Glutamatergic neuron (in vitro differentiated cells): ENCODE results near the gene KIZ. TPM values are rescaled to one million over a fixed set of nuclear protein-coding genes. Genes with fewer than 3 reads are reported as not detected.

Source experiments
- DNase-seq: peaks from one replicate; pipeline ENCODE4 v3.0.0; 2022
- H3K27ac Mint-ChIP-seq: one replicate; pipeline ENCODE4 v1.8.0; 2020; ENCODE audit warnings: mild to moderate bottlenecking, mixed read lengths, inconsistent platforms; ENCODE audit not compliant: unreplicated experiment
- H3K27me3 Mint-ChIP-seq: one replicate; pipeline ENCODE4 v1.8.0; 2020; ENCODE audit warnings: mild to moderate bottlenecking, moderate library complexity, mixed read lengths, inconsistent platforms; ENCODE audit not compliant: unreplicated experiment
- H3K36me3 Mint-ChIP-seq: one replicate; pipeline ENCODE4 v1.8.0; 2020; ENCODE audit warnings: mild to moderate bottlenecking, mixed read lengths, inconsistent platforms; ENCODE audit not compliant: unreplicated experiment
- H3K4me1 Mint-ChIP-seq: one replicate; pipeline ENCODE4 v1.8.0; 2020; ENCODE audit warnings: mild to moderate bottlenecking, low read depth, mixed read lengths, inconsistent platforms; ENCODE audit not compliant: unreplicated experiment
- H3K4me3 Mint-ChIP-seq: one replicate; pipeline ENCODE4 v1.8.0; 2020; ENCODE audit warnings: mild to moderate bottlenecking, mixed read lengths, inconsistent platforms; ENCODE audit not compliant: unreplicated experiment
- H3K9me3 Mint-ChIP-seq: one replicate; pipeline ENCODE4 v1.8.0; 2020; ENCODE audit warnings: mild to moderate bottlenecking, moderate library complexity, mixed read lengths, inconsistent platforms; ENCODE audit not compliant: unreplicated experiment
- total RNA-seq: library from RNA; stranded (reverse); fragmentation: NEBNext Ultra II Directional; extraction: Animal tissue kit (Norgen Biotek cat#: 25700); gene quantifications from one replicate; pipeline ENCODE4 v1.2.1, GENCODE V29; 2021; ENCODE audit not compliant: unreplicated experiment
- TF ChIP-seq, protein P1 (sequence below): fragments of 200-600 bp; sonication (generic); IDR thresholded peaks from one replicate; pipeline ENCODE4 v1.5.0; 2021; ENCODE audit not compliant: partially characterized antibody, unreplicated experiment

KIZ gene
- total RNA-seq, 1 donor from 2014 or later: 17.7 TPM

DNA sequence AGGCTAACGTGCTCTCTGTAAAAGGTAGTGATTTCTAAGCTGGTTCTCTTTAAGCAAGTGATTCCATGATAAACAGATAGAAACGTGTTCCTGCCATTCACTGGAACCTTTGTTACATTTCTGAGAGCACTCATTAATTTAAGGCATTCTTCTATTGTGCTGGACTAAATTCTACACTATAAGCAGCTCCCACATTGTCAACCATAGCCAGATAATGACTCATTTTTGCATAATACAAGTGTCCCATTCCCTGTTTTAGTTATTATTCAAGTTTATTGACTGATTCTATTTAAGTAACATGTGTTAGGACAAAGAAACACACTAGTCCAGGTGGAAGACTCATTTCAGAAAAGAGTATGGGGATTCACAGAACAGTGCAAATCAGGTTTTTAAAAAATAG lies 163.8 kb downstream of the KIZ start:
- Mint-ChIP-seq H3K4me1 (no peaks in the 10 kb centered on the region), H3K27ac (no peak overlapping the region), H3K4me3 (no peak overlapping the region), H3K9me3 (peaks cover 4% of the 10 kb centered on the region), H3K27me3 (peaks cover 9% of the 10 kb centered on the region), H3K36me3 (no peaks in the 10 kb centered on the region)
- no peak for DNase-seq
- TF ChIP-seq, protein P1, sequence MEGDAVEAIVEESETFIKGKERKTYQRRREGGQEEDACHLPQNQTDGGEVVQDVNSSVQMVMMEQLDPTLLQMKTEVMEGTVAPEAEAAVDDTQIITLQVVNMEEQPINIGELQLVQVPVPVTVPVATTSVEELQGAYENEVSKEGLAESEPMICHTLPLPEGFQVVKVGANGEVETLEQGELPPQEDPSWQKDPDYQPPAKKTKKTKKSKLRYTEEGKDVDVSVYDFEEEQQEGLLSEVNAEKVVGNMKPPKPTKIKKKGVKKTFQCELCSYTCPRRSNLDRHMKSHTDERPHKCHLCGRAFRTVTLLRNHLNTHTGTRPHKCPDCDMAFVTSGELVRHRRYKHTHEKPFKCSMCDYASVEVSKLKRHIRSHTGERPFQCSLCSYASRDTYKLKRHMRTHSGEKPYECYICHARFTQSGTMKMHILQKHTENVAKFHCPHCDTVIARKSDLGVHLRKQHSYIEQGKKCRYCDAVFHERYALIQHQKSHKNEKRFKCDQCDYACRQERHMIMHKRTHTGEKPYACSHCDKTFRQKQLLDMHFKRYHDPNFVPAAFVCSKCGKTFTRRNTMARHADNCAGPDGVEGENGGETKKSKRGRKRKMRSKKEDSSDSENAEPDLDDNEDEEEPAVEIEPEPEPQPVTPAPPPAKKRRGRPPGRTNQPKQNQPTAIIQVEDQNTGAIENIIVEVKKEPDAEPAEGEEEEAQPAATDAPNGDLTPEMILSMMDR: no peak

DNA sequence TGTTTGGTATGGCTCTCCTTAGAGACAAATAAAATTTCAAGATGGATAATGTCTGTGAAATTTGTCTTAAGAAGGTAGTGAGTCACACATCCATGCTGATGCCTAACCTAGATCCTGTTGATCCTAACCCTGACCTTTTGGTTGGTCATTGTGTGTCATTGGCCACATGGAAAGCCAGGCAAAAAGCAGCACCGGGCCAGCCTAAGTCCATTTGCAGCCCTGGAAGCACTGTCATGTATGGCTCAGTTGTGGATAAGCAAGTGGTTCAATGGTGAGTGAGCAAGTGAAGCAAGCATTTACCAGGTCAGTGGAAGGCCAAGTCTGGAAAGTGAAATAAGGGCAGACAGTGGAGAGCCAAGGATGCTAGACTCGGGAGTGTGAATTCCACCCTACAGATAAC lies 165.1 kb downstream of the KIZ start:
- peaks cover 9% of the 10 kb centered on the region for H3K27me3 Mint-ChIP-seq
- no peaks in the 10 kb centered on the region for H3K4me1 Mint-ChIP-seq
- no peak for DNase-seq
- no peak overlapping the region for H3K27ac Mint-ChIP-seq
- H3K9me3 Mint-ChIP-seq: peaks cover 4% of the 10 kb centered on the region
- TF ChIP-seq, protein P1: no peak
- no peak overlapping the region for H3K4me3 Mint-ChIP-seq
- no peaks in the 10 kb centered on the region for H3K36me3 Mint-ChIP-seq

DNA sequence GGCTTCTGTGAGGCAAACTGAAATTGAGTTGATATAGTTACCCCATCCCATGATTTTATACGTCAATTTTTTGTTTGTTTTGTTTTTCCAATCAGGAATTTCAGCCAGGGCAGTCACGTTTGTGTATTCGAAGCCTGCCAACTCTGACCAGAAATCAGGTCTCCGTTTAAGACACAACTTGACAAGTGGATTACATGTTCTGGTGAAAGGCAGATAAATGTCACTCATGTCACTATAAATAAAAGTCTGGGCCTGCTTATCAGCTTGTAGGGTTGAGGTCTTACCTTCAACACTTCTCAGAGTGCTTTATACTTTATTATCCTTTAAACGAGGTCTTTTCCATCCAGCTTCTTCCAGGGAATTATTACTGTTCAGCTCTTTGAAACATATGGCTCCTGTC lies 168.9 kb downstream of the KIZ start:
- H3K4me1 Mint-ChIP-seq: no peaks in the 10 kb centered on the region
- H3K27me3 Mint-ChIP-seq: peaks cover 7% of the 10 kb centered on the region
- no peak overlapping the region for H3K4me3 Mint-ChIP-seq
- H3K9me3 Mint-ChIP-seq: peaks cover 4% of the 10 kb centered on the region
- TF ChIP-seq, protein P1: no peak
- H3K27ac Mint-ChIP-seq: no peak overlapping the region
- no peaks in the 10 kb centered on the region for H3K36me3 Mint-ChIP-seq
- DNase-seq: no peak

Other genes starting within 250 kb of the KIZ start
- not detected for gene LINC00237, start 19.7 kb upstream of the KIZ start, total RNA-seq
- 86.2 TPM for gene XRN2, start 177.2 kb downstream of the KIZ start, total RNA-seq